ENCODE results near the gene SYNDIG1L.
A peak's percentile ranks its signal among the peaks of the same experiment; 100 is the strongest.

The SYNDIG1L gene

GRCh38 chr14:74429221-74429691 lies 3.2 kb upstream of the SYNDIG1L start:
- DNase-seq (ENCODE audit: low spot score): peak; percentile 24
- H3K4me3 ChIP-seq: no peak overlapping the region

GRCh38 chr14:74427651-74428050 lies 1.6 kb upstream of the SYNDIG1L start:
- TF ChIP-seq CTCF (IDR thresholded peaks at IDR 0.05): no peak
- H3K27ac ChIP-seq: no peak overlapping the region
- no peak overlapping the region for H3K4me3 ChIP-seq
- peak; percentile 21 for DNase-seq (ENCODE audit: low spot score)

More at GRCh38 chr14:74429221-74429691, 3.2 kb upstream of the SYNDIG1L start:
- no peak overlapping the region for H3K27ac ChIP-seq
- TF ChIP-seq CTCF (IDR thresholded peaks at IDR 0.05): no peak

GRCh38 chr14:74425525-74426201 lies 347 bp downstream of the SYNDIG1L start:
- no peak for TF ChIP-seq CTCF (IDR thresholded peaks at IDR 0.05)
- Histone ChIP-seq H3K4me3 (peak overlapping the region; percentile 55), H3K27ac (no peak overlapping the region)
- peak; percentile 55 for DNase-seq (ENCODE audit: low spot score)

- Histone ChIP-seq H3K4me3 (no peak overlapping the region), H3K27ac (no peak overlapping the region)
- no peak for TF ChIP-seq CTCF (IDR thresholded peaks at IDR 0.05)
- DNase-seq (ENCODE audit: low spot score): no peak
Observed at GRCh38 chr14:74424606-74425005, 1.4 kb downstream of the SYNDIG1L start.

GRCh38 chr14:74423246-74423645 lies 2.8 kb downstream of the SYNDIG1L start:
- no peak for DNase-seq (ENCODE audit: low spot score)
- no peak for TF ChIP-seq CTCF (IDR thresholded peaks at IDR 0.05)
- no peak overlapping the region for H3K27ac ChIP-seq
- no peak overlapping the region for H3K4me3 ChIP-seq

GRCh38 chr14:74421981-74422380 lies 4.0 kb downstream of the SYNDIG1L start:
- no peak for TF ChIP-seq CTCF (IDR thresholded peaks at IDR 0.05)
- no peak for DNase-seq (ENCODE audit: low spot score)
- H3K27ac ChIP-seq: no peak overlapping the region
- H3K4me3 ChIP-seq: no peak overlapping the region

- no peak for DNase-seq (ENCODE audit: low spot score)
Observed at GRCh38 chr14:74419086-74419485, 6.9 kb downstream of the SYNDIG1L start.

More at GRCh38 chr14:74419086-74419485, 6.9 kb downstream of the SYNDIG1L start:
- no peak for TF ChIP-seq CTCF (IDR thresholded peaks at IDR 0.05)
- Histone ChIP-seq H3K27ac (no peak overlapping the region), H3K4me3 (no peak overlapping the region)

All from coronary artery (tissue), 2 donors.